Femur (tissue), 1 donor: ENCODE measurements around the gene DVL1.
"Not testable (repeated sequence)": the region's sequence is repeated elsewhere in the genome, so short reads cannot be mapped to it uniquely, and the experiment has no call there.

ENCODE experiments used
- DNase-seq: peaks from one replicate; pipeline ENCODE4 v3.0.0-alpha.2; 2017

Gene DVL1

GRCh38 chr1:1373051-1373814, 24.0 kb upstream of the DVL1 start:
- no peak for DNase-seq

- DNase-seq, result peak; percentile 82
These were observed 22.8 kb upstream of the DVL1 start for GRCh38 chr1:1371746-1372711.

DNA sequence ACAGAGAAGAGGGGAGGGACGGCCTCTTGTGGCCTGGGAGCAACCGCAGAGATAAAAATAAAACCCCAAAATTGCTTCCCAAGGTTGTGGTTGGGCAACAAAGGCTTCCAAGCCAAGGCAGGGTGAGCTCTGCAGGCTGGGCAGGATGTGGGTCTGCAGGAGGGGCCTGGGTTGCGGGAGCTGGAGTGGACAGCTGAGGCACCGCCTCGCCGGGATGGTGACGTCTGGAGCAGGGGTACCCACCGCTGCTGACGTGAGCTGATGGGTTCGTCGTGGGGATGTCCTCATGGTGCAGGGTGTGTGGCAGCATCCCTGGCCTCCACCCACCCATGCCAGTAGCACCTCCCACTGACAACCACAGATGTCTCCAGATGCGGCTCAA, 22.1 kb upstream of the DVL1 start:
- DNase-seq, result peak; percentile 78

DNA sequence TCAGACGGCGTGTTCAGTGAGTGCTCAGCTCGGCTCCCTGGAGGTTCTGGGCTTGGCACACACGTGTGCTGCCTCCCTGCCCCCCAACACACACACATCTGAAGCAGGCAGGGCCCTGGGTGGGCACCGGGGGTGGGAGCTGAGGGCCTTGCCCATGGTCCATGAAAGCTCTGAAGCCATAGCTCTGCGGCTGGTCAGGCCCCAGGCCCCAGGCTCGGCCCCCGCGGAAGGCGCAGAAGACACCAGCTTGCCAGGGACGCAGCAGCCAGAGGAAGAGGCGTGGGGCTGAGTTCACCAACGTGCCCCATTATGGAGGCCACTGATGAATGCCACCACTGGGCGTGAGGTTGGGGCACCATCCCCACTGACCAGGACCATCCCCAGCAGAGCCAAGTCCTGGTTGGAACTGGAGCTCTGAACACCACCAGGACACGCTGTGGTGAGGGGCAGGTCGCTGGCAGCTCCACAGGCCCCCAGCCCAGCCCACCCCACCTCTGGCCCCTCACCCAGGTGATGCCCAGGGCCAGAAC, 21.6 kb upstream of the DVL1 start:
- DNase-seq, result peak; percentile 41

- not testable (repeated sequence) for DNase-seq
These were observed 20.9 kb upstream of the DVL1 start for GRCh38 chr1:1370094-1370493.

GRCh38 chr1:1367315-1367714, 18.1 kb upstream of the DVL1 start:
- no peak for DNase-seq

DNA sequence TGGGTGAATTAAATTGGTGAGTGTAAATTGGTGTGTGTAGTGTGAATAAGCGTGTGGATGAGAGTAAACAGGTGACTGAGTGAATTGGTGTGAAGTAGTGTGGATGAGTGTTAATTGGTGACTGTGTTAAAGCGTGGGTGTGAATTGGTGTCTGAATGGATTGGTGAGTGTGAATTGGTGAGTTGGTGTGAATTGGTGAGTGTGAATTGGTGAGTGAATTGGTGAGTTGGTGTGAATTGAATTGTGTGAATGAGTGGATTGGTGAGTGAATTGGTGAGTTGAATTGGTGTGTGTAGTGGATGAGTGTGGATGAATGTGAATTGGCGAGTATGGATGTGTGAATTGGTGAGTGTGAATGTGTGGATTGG, 17.5 kb upstream of the DVL1 start:
- no peak for DNase-seq

- DNase-seq, result no peak
These were observed 16.9 kb upstream of the DVL1 start for GRCh38 chr1:1365875-1366698.

GRCh38 chr1:1364266-1364665, 15.0 kb upstream of the DVL1 start:
- no peak for DNase-seq

DNA sequence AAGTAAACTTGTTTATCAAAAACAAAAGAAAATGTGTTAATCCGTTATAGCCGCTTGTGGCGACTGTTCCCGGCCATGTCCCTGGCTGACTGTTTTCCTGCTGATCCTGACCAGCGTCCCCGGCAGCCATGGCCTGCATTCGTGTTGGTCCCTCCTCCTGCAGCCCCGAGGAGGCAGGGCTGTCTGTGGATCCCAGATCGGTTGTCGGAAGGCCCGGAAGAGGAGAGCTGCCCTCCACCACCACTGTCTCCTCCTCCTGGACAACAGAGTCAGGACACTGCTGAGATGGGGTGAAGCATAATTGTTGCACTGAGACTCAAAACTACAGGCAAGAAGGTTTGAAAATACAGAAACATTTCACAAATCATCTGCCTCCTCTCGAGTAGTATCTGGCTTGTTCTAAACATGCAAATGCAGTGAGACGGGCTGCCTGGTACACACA, 12.8 kb upstream of the DVL1 start:
- DNase-seq, result peak; percentile 87

GRCh38 chr1:1361233-1361981, 12.2 kb upstream of the DVL1 start:
- peak; percentile 34 for DNase-seq

DNA sequence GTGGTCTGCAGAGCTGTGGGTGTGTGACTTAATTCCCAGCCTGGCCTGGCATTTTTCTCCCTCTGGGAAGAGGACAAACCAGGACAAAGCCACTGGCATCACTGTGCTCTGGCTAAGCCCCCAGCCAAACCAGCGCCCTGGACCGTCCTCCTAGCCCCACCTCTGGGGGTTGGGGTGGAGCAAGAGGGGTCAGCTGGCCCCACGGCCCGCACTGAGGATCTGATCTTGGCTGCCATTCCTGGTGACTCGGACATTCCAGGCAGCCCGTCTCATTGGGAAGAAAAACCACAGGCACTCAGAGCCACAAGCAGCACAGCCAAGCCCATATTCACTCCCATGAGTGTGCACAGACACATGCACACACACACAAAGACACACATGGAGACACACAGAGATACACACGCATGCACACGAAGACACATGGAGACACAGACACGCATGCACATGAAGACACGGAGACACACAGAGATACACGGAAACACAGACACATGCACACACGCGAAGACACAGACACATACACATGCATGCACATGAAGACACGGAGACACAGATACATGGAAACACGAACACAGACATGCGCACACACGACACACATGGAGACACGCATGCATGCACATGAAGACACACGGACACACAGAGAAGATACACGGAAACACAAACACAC, 11.4 kb upstream of the DVL1 start:
- DNase-seq, result peak; percentile 89

DNA sequence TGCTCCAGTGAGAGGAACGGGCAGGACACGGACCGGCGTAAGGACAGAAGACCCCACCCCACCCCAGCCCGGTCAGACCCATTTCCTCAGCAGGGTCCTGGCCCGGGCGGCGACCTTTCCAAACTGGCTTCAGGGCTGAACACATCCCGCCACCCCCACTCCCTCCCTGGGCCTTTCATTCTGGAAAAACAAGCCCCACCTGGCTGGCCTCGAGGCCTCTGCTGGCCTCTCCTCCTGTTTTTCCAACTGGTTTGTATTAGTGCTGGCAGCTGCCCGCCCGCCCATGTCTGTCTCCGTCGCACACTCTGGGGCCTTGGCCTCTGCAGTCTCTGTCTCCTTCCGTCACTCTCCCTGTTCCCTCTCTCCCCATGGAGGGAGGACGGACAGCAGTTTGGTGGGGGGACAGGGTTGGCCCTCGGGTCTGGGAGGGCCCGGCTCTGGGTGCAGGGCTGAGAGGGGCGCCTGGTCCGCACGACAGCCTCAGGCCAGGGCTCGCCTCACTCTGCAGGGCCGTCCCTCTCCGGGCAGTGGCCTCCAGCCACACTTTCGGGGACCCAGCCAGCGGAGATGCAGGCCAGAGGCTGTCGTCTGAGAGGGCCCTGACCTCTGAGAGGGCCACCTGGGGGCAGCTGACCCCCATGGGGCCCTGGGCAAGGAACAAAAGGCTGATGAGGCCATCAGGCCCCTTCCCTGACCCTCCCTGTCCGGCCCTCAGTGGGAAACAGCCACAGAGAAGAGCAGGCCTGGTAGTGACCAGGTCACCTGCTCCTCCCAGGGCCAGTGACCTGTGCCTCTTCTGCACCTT, 10.6 kb upstream of the DVL1 start:
- DNase-seq, result peak; percentile 90

DNA sequence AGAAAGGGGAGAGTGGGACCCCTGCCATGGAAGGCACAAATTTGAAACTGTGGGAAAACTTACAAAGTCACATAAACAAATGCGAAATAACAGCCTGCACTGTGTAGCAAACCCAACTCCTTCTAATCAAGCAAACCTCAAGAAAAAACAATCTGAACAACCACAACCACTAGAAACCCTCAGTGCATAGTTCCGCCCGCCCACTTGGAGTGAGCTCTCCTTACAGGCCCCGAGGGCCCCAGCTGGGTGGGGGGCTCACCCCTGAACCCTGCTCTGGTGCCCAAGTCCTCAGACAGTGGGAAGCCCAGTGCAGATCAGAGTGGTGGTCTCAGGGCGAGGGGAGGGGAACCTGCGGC, 10.1 kb upstream of the DVL1 start:
- peak; percentile 80 for DNase-seq

GRCh38 chr1:1358433-1359271, 9.4 kb upstream of the DVL1 start, which contains the start of gene MXRA8:
Gene MXRA8 (minus strand): TSS chr1:1358555. CDS start chr1:1358504, 51 bp downstream.
- DNase-seq, result peak; percentile 94

DNA sequence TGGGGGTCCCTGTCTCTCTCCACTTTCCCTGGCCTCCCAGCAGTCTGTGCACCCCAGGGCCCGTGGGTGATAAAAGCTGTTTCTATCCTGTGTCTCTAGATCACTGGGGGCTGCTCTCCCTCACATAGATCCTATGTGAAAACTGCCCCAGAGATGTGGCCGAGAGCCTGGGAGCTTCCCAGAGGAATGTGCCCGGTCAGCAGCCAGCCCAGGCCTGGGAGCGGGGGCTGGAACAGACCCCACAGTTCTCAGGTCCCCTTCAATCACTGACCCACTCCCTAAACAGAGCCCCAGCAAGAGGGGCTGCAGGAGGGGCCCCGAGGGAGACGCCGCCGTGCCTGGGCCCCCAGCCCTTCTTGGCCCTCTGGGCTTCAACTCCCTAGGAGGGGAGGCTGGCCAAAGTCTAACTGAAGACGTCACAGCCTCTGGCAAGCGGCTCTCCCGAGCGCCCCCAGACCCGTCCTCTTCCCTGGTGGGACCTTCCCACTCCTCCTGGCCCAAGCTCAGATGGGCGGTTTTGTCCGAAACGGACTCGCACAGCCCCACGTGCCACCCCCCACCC, 8.7 kb upstream of the DVL1 start:
- DNase-seq, result peak; percentile 49

DNA sequence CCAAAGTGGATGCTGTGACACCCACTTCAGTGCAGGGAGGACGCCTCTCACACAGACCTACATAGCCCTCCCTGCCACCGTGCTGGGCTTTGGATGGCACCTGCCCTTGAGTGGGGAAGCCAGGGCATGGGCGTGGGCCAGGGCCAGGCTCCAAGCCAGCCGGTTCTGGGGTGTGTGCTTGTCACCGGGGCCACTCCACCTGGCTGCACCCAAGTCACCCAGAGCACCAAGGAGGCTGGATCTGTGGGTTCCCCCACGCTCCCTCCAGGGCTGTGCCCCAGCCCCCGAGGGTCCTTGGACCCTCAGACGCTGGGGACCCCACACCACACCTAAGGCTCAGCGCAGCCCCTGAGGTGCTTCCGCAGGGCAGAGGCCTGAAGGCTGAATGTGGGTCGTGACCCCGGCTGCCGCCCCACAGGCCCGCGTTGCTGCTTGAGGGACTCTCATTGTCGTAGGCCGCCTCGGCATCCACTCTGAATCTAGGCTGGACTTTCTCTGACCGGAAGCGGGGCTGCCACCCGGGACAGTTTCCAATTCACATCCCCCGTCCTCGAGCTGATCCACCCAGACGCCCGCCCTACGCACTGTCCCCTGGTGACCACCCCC, 7.7 kb upstream of the DVL1 start:
- DNase-seq, result peak; percentile 31

GRCh38 chr1:1356166-1356795, 7.1 kb upstream of the DVL1 start:
- peak; percentile 24 for DNase-seq
